ENCODE measurements around the gene NPAS4.
"Not testable (repeated sequence)": the region's sequence is repeated elsewhere in the genome, so short reads cannot be mapped to it uniquely, and the experiment has no call there.

The NPAS4 gene

DNA sequence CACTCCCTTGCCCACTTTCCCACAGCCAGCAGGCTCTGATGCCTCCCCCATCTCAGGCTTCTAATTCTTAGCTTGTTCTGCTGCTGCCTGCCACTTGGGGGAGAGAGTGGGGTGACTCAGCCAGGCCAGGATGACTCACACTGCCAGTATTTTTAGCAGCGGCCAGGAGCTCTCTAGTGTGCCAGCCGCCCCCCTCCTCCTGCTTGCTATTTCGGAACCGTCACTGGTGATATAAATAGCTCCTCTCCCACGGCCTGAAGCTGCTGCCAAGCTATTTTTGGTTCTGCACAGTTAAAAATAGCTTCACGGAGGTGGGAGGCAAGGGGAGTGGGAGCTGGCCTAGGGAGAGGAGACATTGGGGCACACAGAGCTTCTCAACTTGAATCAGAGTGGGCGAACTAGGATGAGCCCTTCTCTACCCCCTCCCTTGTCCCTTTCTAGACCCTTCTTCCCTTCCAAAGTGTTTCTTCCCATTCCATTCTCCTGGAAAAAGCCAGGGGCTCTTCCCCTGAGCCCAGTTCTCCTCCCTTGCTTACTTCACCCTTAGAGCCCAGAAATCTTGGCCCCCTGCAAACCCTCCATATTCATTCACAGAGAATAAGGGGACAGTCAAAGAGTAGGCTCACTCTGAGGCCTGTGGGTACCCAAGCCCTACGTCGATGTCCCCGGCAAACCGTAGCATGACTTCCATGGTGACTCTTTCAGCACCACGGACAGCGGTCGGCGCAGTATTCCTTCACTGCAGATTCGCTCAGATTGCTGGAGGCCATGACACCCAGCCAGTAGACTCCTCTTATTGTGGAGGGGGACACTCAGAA lies 2.5 kb upstream of the NPAS4 start:
- DNase-seq (ENCODE audit: low spot score), result peak; percentile 91

DNA sequence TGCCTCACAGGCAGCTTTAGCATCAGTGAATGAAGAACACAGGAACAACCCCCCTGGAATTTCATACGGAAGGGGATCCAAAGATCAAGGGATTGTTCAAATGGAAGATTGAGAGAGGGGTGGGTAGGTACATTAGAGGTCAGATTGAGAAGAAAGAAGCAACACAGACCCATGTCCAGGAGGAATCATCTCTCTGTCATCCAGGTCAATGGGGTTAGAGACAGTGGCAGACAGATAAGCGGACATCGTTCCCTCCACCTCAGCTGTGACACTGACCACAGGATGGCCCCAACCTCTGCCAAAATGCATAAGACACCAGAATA lies 1.9 kb upstream of the NPAS4 start:
- no peak for DNase-seq (ENCODE audit: low spot score)

- peak; percentile 73 for DNase-seq (ENCODE audit: low spot score)
Measured at GRCh38 chr11:66419825-66420224, 1.0 kb upstream of the NPAS4 start.

DNA sequence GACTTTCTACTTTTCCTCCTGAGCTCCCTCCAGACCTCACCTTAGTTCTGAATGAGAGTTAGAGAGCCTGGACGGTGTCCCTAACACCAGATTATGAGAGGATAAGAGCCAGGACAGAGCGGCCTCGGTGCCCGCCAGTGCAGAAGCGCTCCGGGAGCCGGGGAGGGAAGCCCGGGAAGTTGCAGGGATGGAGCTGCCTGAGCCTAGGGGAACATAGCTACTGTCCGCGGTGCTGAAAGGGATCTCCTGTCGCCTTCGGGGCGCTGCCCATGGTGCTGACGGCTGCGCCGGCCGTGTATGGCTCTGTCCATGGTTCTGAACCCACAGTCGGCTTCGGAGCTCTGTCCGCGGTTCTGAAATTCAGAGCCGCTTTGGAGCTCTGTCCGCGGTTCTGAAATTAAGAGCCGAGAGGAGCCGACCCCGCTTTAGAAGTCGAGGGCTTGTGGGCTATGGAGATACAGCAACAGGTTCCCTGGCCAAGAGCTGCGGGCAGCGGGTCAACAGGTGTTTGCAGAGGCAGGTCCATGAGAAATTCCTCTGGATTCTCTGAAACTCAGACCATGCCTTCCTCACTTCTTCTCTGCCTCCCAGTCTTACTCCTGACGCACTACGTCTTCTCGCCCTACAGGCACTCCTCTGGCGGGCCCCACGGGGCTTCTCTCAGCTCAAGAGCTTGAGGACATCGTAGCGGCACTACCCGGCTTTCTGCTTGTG lies 814 bp downstream of the NPAS4 start:
- peak; percentile 98 for DNase-seq (ENCODE audit: low spot score)

DNA sequence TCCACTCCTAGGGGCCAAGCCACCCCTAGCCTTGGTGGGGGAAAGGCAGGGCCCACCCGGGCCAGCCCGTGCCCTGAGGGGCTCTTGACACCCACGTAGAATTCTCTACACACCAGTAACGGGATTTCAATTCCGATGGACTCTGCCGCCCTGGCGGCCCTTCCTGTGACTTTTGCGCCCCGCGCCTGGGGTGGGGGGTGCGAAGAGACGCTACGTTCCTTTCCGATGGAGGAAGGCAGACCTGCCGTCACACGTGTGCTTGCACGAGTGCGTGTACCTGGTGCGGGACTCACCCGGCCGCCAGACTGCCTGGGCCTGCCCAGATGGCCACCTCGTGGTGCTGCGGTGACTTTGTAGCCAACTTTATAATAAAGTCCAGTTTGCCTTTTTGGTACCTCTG lies 5.5 kb downstream of the NPAS4 start:
- no peak for DNase-seq (ENCODE audit: low spot score)

DNA sequence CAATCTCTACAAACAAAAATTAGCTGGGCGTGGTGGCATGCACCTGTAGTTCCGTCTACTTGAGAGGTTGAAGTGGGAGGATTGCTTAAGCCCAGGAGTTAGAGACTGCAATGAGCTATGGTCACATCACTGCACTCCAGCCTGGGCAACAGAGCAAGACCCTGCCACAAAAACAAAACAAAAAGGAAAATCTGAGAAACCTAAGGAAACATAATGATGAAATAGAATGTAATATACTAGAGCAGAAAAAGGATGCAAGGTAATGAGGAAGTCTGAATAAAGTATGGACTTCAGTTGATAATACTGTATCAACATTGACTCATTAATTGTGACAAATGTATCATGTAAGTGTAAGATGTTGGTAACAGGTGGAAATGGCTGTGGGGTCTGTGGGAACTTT lies 8.1 kb downstream of the NPAS4 start:
- DNase-seq (ENCODE audit: low spot score), result no peak

DNA sequence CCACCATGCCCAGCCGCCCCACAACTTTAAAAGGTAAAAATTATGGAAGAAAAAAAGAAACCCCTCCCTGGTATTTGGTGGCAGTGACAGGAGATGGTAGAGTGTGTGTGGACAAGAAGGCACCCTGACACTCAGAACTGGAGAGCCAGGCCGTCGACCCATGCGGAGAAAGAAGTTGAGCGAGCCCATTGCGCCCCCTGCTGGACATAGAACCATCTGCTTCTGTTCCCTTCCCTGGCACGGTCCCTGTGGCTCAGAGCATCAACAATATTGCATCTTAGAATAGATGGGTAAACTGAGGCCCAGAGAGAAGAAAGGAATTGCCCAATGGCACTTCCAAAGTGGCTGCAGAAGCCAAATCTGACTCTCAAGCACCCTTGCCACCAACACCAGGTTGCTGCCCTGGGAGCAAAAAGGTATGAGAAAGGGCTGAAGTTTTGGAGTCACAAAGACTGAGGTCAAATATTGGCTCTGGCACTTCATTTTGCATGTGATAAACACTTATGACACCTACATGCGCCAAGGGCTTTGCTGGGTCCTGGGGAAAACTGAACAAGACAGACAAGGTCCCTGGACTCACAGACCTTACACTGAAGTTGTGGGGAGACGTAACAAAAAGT lies 9.3 kb downstream of the NPAS4 start:
- peak; percentile 83 for DNase-seq (ENCODE audit: low spot score)

DNA sequence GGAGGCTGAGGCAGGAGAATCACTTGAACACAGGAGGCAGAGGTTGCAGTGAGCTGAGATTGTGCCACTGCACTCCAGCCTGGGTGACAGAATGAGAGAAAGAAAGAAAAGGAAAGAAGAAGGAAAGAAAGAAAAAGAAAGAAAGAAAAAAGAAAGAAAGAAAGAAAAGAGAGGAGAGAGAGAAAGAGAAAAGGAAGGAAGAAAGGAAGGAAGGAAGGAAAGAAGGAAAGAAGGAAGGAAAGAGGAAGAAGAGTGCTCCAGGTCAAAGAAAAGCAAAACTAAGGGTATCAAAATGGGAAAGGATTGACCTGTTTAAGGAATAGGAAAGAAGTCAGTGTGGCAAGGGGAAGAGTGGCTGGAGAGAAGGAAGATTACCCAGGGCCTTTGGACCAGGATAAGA lies 10.5 kb downstream of the NPAS4 start:
- DNase-seq (ENCODE audit: low spot score), result not testable (repeated sequence)

- DNase-seq (ENCODE audit: low spot score), result not testable (repeated sequence)
Measured at GRCh38 chr11:66431871-66432329, 11.1 kb downstream of the NPAS4 start.

- no peak for DNase-seq (ENCODE audit: low spot score)
Measured at GRCh38 chr11:66432597-66432996, 11.8 kb downstream of the NPAS4 start.

- no peak for DNase-seq (ENCODE audit: low spot score)
Measured at GRCh38 chr11:66437979-66438503, 17.2 kb downstream of the NPAS4 start.

- DNase-seq (ENCODE audit: low spot score), result peak; percentile 90
Measured at GRCh38 chr11:66438504-66439466, 17.9 kb downstream of the NPAS4 start, which contains the start of gene MRPL11. MRPL11 (minus strand) TSS chr11:66438848; CDS start chr11:66438754, 94 bp downstream.

- DNase-seq (ENCODE audit: low spot score), result not testable (repeated sequence)
Measured at GRCh38 chr11:66440101-66440939, 19.5 kb downstream of the NPAS4 start.

GRCh38 chr11:66440940-66441282 lies 20.1 kb downstream of the NPAS4 start:
- DNase-seq (ENCODE audit: low spot score), result not testable (repeated sequence)

DNA sequence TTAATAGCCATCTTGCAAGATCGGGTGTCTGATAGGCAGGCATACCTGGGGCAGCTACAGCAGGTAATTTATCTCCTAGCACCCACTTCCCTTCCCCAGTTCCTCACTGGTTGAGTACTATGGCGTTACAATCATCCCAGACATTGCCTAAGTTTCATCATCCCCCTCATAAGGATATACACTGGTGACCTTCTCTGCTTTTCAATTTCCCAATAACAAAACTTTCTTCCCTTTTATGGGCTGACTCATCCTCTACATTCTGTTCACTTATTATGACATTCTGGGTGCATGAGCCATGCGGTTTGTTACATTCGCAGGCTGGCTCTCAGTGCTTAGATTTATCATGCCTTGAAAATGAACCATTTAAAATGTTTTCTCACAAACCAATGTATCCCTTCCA lies 22.8 kb downstream of the NPAS4 start:
- DNase-seq (ENCODE audit: low spot score), result no peak

DNA sequence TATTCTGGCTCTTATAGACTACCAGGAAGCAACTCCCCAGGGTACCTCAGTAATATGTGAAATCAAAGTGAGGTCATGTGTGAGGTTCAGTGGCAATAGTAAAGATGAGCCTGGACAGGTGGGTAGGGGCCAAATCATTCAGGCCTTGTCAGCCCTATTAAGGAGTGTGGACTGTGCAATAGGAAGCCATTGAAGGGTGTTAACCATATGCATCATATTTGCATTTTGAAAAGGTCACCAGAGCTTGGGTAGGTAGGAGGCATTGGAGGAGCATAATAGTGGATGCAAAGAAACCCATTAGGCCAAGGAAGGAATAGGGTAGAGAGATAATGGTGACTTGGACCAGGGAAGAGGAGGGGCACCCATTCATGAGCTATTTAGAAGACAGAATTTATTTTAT lies 26.2 kb downstream of the NPAS4 start:
- no peak for DNase-seq (ENCODE audit: low spot score)

DNA sequence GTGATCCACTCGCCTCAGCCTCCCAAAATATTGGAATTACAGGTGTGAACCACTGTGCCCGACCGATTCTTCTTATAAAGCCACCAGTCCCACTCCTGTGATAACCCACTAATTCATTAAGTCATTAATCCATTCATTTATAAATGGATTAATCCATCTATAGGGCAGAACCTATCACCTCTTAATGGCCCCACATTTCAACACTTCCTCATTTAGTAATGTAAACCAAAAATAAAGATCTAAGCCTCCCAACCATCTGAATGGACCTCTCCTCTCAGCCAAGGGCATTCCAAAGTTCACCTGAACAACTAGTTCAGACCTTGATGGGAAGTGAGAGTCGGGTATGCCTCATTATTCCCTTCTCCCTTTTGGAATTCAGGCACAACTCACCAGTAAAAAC lies 27.7 kb downstream of the NPAS4 start:
- no peak for DNase-seq (ENCODE audit: low spot score)

DNA sequence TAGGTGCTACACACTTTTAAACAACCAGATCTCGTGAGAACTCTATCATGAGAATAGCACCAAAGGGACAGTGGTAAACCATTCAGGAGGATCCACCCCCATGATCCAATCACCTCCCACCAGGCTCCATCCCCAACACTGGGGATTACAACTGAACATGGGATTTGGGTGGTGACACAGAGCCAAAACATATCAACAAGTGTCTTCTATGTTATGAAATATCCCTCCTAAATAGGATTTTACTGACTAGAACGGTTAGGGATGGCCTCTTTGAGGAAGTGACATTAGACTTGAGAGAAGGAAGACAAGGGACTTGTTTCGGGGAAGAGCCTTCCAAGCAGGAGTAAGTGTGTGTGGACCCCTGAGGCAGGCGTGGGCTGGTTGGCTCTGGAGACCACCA lies 29.7 kb downstream of the NPAS4 start:
- DNase-seq (ENCODE audit: low spot score), result no peak

GRCh38 chr11:66451663-66452062 lies 30.8 kb downstream of the NPAS4 start:
- no peak for DNase-seq (ENCODE audit: low spot score)

- no peak for DNase-seq (ENCODE audit: low spot score)
Measured at GRCh38 chr11:66454247-66454646, 33.4 kb downstream of the NPAS4 start.

DNA sequence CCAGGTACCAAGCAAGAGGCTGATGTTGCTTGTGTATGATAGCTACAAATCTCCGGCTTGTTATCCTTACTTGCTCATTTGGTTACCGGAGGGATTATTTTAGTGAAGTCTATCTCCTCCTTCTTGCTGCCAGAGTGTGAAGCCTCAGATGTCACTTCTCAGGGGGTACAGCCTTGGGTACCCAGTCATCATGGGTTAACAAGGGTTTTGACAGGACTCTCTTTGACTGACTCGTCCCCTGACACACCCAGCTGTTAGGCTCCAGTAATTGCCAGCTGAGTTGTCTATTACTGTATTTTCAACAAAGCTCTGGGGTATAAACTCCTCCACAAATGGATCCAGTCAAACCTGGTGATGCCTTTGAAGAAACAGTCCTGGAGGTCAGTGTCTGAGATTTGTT lies 34.0 kb downstream of the NPAS4 start:
- DNase-seq (ENCODE audit: low spot score), result no peak
